ENCODE measurements around the gene NCAM2. TPM values are rescaled to one million over a fixed set of nuclear protein-coding genes. Genes with fewer than 3 reads are reported as not detected.
"Not testable (repeated sequence)": the region's sequence is repeated elsewhere in the genome, so short reads cannot be mapped to it uniquely, and the experiment has no call there.

NCAM2 gene
- total RNA-seq, 4 donors from 2014 or later = 0.67 to 0.95 TPM; not detected in 2

- no peaks in the 10 kb centered on the region for H3K36me3 ChIP-seq
- intact Hi-C loops (cut with DNase I) = no loop called here
- TF ChIP-seq CTCF (IDR thresholded peaks at IDR 0.05) = no peak
- TF ChIP-seq POLR2A (IDR thresholded peaks at IDR 0.05) = no peak
- no peak for DNase-seq
- H3K9me3 ChIP-seq = no peaks in the 10 kb centered on the region
- H3K4me1 ChIP-seq = no peaks in the 10 kb centered on the region
- H3K27me3 ChIP-seq = no peaks in the 10 kb centered on the region
- no peak overlapping the region for H3K27ac ChIP-seq
- WGBS, 2 donors = 46 to 79% methylated on average over 1 of the region's 1 CpG
- no peak overlapping the region for H3K4me3 ChIP-seq
These were observed 150.3 kb downstream of the NCAM2 start for GRCh38 chr21:21148514-21148913.

DNA sequence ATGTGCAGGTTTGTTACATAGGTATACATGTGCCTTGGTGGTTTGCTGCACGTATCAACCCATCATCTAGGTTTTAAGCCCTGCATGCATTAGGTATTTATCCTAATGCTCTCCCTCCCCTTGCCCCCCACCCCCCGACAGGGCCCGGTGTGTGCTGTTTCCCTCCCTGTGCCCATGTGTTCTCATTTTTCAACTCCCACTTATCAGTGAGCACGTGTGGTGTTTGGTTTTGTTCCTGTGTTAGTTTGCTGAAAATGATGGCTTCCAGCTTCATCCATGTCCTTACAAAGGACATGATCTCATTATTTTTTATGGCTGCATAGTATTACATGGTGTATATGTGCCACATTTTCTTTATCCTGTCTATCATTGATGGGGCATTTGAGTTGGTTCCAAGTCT is 151.2 kb downstream of the NCAM2 start:
- DNase-seq; H3K27ac ChIP-seq; H3K4me3 ChIP-seq; intact Hi-C loops (cut with DNase I); H3K36me3 ChIP-seq; H3K27me3 ChIP-seq; H3K9me3 ChIP-seq; H3K4me1 ChIP-seq: not testable (repeated sequence)
- WGBS, 2 donors = 31 to 56% methylated on average over 2 of the region's 4 CpGs

GRCh38 chr21:21151231-21151630 is 153.0 kb downstream of the NCAM2 start:
- Histone ChIP-seq H3K9me3 (no peaks in the 10 kb centered on the region), H3K27me3 (no peaks in the 10 kb centered on the region), H3K36me3 (no peaks in the 10 kb centered on the region), H3K4me1 (no peaks in the 10 kb centered on the region), H3K4me3 (no peak overlapping the region), H3K27ac (no peak overlapping the region)
- 75 to 79% methylated on average over 3 of the region's 3 CpGs for WGBS, 2 donors
- DNase-seq = no peak
- TF ChIP-seq CTCF (IDR thresholded peaks at IDR 0.05) = no peak
- TF ChIP-seq POLR2A (IDR thresholded peaks at IDR 0.05) = no peak
- intact Hi-C loops (cut with DNase I) = no loop called here

- no peak overlapping the region for H3K27ac ChIP-seq
- intact Hi-C loops (cut with DNase I) = no loop called here
- H3K27me3 ChIP-seq = no peaks in the 10 kb centered on the region
These were observed 158.2 kb downstream of the NCAM2 start for GRCh38 chr21:21156397-21156796.

GRCh38 chr21:21156957-21157356 is 158.7 kb downstream of the NCAM2 start:
- Histone ChIP-seq H3K36me3 (no peaks in the 10 kb centered on the region), H3K4me3 (no peak overlapping the region), H3K4me1 (no peaks in the 10 kb centered on the region), H3K9me3 (no peaks in the 10 kb centered on the region), H3K27ac (no peak overlapping the region), H3K27me3 (no peaks in the 10 kb centered on the region)
- DNase-seq = no peak
- TF ChIP-seq POLR2A (IDR thresholded peaks at IDR 0.05) = no peak
- no peak for TF ChIP-seq CTCF (IDR thresholded peaks at IDR 0.05)
- intact Hi-C loops (cut with DNase I) = no loop called here
- WGBS, 2 donors = 49 to 57% methylated on average over 4 of the region's 4 CpGs

More at GRCh38 chr21:21156397-21156796, 158.2 kb downstream of the NCAM2 start:
- DNase-seq = no peak
- H3K9me3 ChIP-seq = no peaks in the 10 kb centered on the region
- no peaks in the 10 kb centered on the region for H3K36me3 ChIP-seq
- TF ChIP-seq POLR2A (IDR thresholded peaks at IDR 0.05) = no peak
- no peak for TF ChIP-seq CTCF (IDR thresholded peaks at IDR 0.05)
- H3K4me1 ChIP-seq = no peaks in the 10 kb centered on the region
- H3K4me3 ChIP-seq = no peak overlapping the region

GRCh38 chr21:21158376-21158918 is 160.2 kb downstream of the NCAM2 start:
- TF ChIP-seq CTCF (IDR thresholded peaks at IDR 0.05) = no peak
- no peak for TF ChIP-seq POLR2A (IDR thresholded peaks at IDR 0.05)
- Histone ChIP-seq H3K4me1 (no peaks in the 10 kb centered on the region), H3K36me3 (no peaks in the 10 kb centered on the region), H3K9me3 (no peaks in the 10 kb centered on the region), H3K27ac (no peak overlapping the region), H3K27me3 (no peaks in the 10 kb centered on the region), H3K4me3 (no peak overlapping the region)
- DNase-seq = no peak
- WGBS, 2 donors = 75 to 84% methylated on average over 12 of the region's 12 CpGs
- intact Hi-C loops (cut with DNase I) = no loop called here

Data from esophagus squamous epithelium (tissue), 5 donors.